ENCODE measurements around the gene CDH24. TPM values are rescaled to one million over a fixed set of nuclear protein-coding genes. Genes with fewer than 3 reads are reported as not detected.

Gene CDH24
- total RNA-seq, 2 donors from 2014 or later, result 3.7 to 5.1 TPM

- ATAC-seq, result no peak
- intact Hi-C loops (cut with DNase I, micrococcal nuclease), result no loop called here
- no peak for DNase-seq
Observed at GRCh38 chr14:23051141-23052057, 5.9 kb downstream of the CDH24 start.

- ATAC-seq (no peak), DNase-seq (no peak)
- intact Hi-C loops (cut with DNase I, micrococcal nuclease), result no loop called here
Observed at GRCh38 chr14:23049011-23049410, 8.3 kb downstream of the CDH24 start.

DNA sequence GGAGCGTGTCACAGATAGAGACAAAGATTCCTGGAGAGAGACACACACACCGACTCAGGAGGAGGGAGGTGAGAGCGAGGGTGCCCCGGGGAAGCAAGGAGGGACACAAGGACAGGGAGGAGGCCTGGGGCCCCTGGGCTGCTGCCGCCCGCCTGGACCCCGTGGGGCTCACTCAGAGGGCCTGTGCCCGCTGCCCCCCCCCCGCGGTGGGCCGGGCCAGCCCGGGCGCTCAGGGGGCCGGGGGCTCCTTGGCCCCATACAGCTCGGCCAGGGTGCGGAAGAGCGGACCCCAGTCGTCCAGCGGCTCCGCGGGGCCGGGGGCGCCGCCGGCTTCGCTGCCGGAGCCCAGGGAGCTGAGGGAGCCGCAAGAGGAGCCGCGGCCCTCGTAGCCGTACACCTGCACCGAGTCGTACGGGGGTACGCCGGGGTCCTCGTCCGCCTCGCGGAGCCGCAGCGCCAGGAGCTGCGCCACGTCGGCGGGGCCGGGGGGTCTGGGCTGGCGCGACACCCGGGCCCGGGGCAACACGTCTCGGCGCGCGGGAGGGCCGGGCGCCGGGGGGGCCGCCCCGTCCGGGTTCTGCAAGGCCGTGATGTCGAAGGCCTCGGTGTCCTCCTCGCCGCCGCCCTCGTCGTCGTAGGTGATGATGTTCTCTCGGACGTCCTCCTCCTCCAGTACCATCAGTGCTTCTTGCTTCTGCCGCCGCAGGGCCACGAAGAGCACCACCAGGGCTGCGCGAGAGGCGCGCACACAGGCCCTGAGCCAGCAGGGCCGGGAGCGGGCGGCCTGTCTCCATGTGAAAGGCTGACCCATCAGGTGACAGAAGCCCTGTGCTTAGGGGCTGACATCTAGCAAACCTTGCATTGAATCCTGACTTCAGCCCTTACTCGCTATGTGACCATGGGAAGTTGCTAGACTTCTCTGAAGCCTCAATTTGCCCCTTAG, 9.3 kb downstream of the CDH24 start:
- ATAC-seq, result no peak
- intact Hi-C loops (cut with DNase I, micrococcal nuclease), result no loop called here
- DNase-seq, result no peak

DNA sequence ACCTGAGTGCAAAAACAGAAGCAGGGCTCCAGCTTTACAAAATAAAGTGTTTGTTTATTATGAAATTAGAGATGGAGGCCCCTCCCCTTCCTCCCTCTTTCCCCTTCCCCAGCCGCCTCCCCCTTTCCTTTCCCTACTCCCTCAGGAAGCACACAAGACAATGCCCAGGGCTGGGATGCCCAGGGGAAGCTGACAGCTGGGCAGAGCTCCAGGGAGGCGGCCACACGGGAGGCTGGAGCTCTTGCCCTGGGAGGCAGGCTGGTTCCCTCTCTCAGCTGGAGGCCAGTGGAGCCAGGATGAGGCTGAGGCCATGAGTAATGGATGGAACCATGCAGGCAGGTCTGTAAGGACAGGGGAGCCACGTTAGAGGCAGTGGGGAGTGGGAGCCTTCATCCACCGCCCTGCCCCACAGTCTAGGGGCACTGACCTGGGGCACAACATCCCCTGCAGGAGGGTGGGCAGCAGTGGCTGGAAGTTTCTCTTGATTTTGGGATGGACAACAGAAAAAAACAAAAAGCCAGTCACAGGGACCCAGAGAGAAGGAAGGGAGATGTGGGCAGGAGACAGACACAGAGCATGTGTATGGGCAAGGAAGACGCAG, 10.2 kb downstream of the CDH24 start:
- DNase-seq (no peak), ATAC-seq (no peak)
- intact Hi-C loops (cut with DNase I, micrococcal nuclease), result no loop called here

- no peak for ATAC-seq
- intact Hi-C loops (cut with DNase I, micrococcal nuclease), result no loop called here
- DNase-seq, result no peak
Observed at GRCh38 chr14:23045419-23046357, 11.6 kb downstream of the CDH24 start.

- intact Hi-C loops (cut with DNase I, micrococcal nuclease), result no loop called here
- ATAC-seq, result peak; percentile 66
- no peak for DNase-seq
Observed at GRCh38 chr14:23044840-23045239, 12.5 kb downstream of the CDH24 start.

DNA sequence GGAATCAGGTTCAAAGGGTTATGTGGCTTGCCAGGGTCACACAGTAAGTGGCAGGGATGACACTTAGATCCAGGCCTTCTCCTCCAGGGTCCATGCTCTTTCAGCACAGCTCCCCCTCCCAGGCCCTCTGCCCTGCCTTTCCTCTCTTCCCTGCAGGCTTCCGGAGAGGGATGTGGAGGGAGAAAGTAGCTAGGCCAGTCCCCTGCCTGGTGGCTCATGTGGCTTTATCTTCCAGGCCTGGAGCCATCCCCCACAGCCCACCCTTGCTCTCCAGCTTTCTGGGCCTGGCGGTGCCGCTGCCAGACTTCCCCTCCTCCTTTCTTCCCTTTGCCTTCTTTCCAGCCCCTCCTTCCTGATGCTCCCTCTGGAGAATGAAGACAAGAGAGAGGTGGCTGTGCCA, 13.6 kb downstream of the CDH24 start:
- no peak for DNase-seq
- intact Hi-C loops (cut with DNase I, micrococcal nuclease), result no loop called here
- ATAC-seq, result no peak

- ATAC-seq (no peak), DNase-seq (no peak)
- intact Hi-C loops (cut with DNase I, micrococcal nuclease), result no loop called here
Observed at GRCh38 chr14:23043145-23043544, 14.2 kb downstream of the CDH24 start.

- DNase-seq (no peak), ATAC-seq (no peak)
- intact Hi-C loops (cut with DNase I, micrococcal nuclease), result no loop called here
Observed at GRCh38 chr14:23042162-23042965, 15.0 kb downstream of the CDH24 start, which contains the start of gene PSMB11. Gene PSMB11 (plus strand): TSS chr14:23042212. CDS start chr14:23042226, 14 bp downstream.

- no peak for DNase-seq
- intact Hi-C loops (cut with DNase I, micrococcal nuclease), result no loop called here
- no peak for ATAC-seq
Observed at GRCh38 chr14:23041729-23042128, 15.6 kb downstream of the CDH24 start.

GRCh38 chr14:23040100-23040499, 17.2 kb downstream of the CDH24 start:
- no peak for ATAC-seq
- intact Hi-C loops (cut with DNase I, micrococcal nuclease), result no loop called here
- no peak for DNase-seq

- DNase-seq, result no peak
- intact Hi-C loops (cut with DNase I, micrococcal nuclease), result no loop called here
- no peak for ATAC-seq
Observed at GRCh38 chr14:23035303-23036144, 21.8 kb downstream of the CDH24 start.

- peak; percentile 97 for ATAC-seq
- intact Hi-C loops (cut with DNase I, micrococcal nuclease), result no loop called here
- peak; percentile 89 to 91 for DNase-seq
Observed at GRCh38 chr14:23034498-23035302, 22.6 kb downstream of the CDH24 start, which contains the start of gene PSMB5. Gene PSMB5 (minus strand): TSS chr14:23034900. CDS start chr14:23034881, 19 bp downstream.

GRCh38 chr14:23033801-23034497, 23.4 kb downstream of the CDH24 start:
- intact Hi-C loops (cut with DNase I, micrococcal nuclease), result no loop called here
- no peak for ATAC-seq
- DNase-seq, result no peak

DNA sequence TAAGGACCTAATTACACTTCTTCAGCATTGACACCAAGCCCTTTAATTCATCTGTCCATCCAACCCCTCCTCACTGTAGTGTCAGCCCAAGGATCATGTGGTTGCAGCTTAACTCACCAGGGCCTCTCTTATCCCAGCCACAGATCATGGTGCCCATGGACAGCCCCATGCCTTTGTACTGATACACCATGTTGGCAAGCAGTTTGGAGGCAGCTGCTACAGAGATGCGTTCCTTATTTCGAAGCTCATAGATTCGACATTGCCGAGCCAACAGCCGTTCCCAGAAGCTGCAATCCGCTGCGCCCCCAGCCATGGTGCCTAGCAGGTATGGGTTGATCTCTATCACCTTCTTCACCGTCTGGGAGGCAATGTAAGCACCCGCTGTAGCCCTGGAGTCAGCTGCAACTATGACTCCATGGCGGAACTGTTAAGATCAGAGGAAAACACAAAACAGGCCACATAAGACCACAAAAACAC, 24.0 kb downstream of the CDH24 start:
- ATAC-seq (no peak), DNase-seq (no peak)
- intact Hi-C loops (cut with DNase I, micrococcal nuclease), result no loop called here

Measured in left colon (tissue), 2 donors.